Measurements from ENCODE around the gene CCDC24.

- TF ChIP-seq EZH2 (IDR thresholded peaks at IDR 0.05; ENCODE audit: borderline replicate concordance, low read length) (no peak), CTCF (conservative IDR thresholded peaks at IDR 0.05 in 1 of 2, IDR thresholded peaks at IDR 0.05 in 1 of 2; ENCODE audit: extremely low read depth in 1 of 2, insufficient read depth in 1 of 2, low read depth in 1 of 2, low read length in 2 of 2) (no peak)
Observed at GRCh38 chr1:44037154-44037553, 45.8 kb downstream of the CCDC24 start.

All from mammary epithelial cell (primary cell).